HG03039 (cell line): Measurements from ENCODE around the gene BNIP3.
"Not testable (repeated sequence)": the region's sequence is repeated elsewhere in the genome, so short reads cannot be mapped to it uniquely, and the experiment has no call there.

ENCODE experiments used
- ATAC-seq: cut with Tn5 transposase; IDR thresholded peaks from one replicate; pipeline ENCODE4 v1.9.1; 2021; ENCODE audit warnings: mild to moderate bottlenecking, moderate library complexity; ENCODE audit not compliant: unreplicated experiment

BNIP3 gene

GRCh38 chr10:132002004-132002403, 20.3 kb upstream of the BNIP3 start:
- ATAC-seq: no peak

- ATAC-seq: no peak
Measured at GRCh38 chr10:132001238-132001972, 19.7 kb upstream of the BNIP3 start.

GRCh38 chr10:131998845-131999681, 17.3 kb upstream of the BNIP3 start:
- no peak for ATAC-seq

- no peak for ATAC-seq
Measured at GRCh38 chr10:131998050-131998844, 16.5 kb upstream of the BNIP3 start.

- no peak for ATAC-seq
Measured at GRCh38 chr10:131997366-131998049, 15.8 kb upstream of the BNIP3 start.

- ATAC-seq: no peak
Measured at GRCh38 chr10:131996466-131997365, 15.0 kb upstream of the BNIP3 start.

- ATAC-seq: no peak
Measured at GRCh38 chr10:131994435-131994834, 12.7 kb upstream of the BNIP3 start.

GRCh38 chr10:131993275-131993674, 11.6 kb upstream of the BNIP3 start:
- no peak for ATAC-seq

GRCh38 chr10:131991726-131992125, 10.0 kb upstream of the BNIP3 start:
- no peak for ATAC-seq

- ATAC-seq: not testable (repeated sequence)
Measured at GRCh38 chr10:131987786-131988185, 6.1 kb upstream of the BNIP3 start.

GRCh38 chr10:131987301-131987700, 5.6 kb upstream of the BNIP3 start:
- not testable (repeated sequence) for ATAC-seq

GRCh38 chr10:131986851-131987250, 5.1 kb upstream of the BNIP3 start:
- ATAC-seq: not testable (repeated sequence)

- ATAC-seq: no peak
Measured at GRCh38 chr10:131983780-131984179, 2.1 kb upstream of the BNIP3 start.

GRCh38 chr10:131982796-131983195, 1.1 kb upstream of the BNIP3 start:
- ATAC-seq: no peak

GRCh38 chr10:131982185-131982756, 548 bp upstream of the BNIP3 start:
- peak; percentile 14 for ATAC-seq

GRCh38 chr10:131980761-131981428, 828 bp downstream of the BNIP3 start:
- no peak for ATAC-seq

- no peak for ATAC-seq
Measured at GRCh38 chr10:131980321-131980720, 1.4 kb downstream of the BNIP3 start.

GRCh38 chr10:131979821-131980270, 1.9 kb downstream of the BNIP3 start:
- no peak for ATAC-seq

- no peak for ATAC-seq
Measured at GRCh38 chr10:131979336-131979735, 2.4 kb downstream of the BNIP3 start.
